Prostate gland (tissue), 2 donors: Measurements from ENCODE around the gene IGF1. TPM values are rescaled to one million over a fixed set of nuclear protein-coding genes. Genes with fewer than 3 reads are reported as not detected.
"Not testable (repeated sequence)": the region's sequence is repeated elsewhere in the genome, so short reads cannot be mapped to it uniquely, and the experiment has no call there.

Source experiments
- DNase-seq: peaks from one replicate; pipeline ENCODE4 v3.0.0-alpha.2; 2019; ENCODE audit warnings: low spot score
- H3K27ac ChIP-seq, 2 donors: fragments of 200-600 bp; sonication (generic); 2 replicates each; pipeline ENCODE4 v1.5.1; 2017 to 2019
- H3K27me3 ChIP-seq: fragments of 200-600 bp; sonication (generic); replicated peaks from 2 replicates; pipeline ENCODE4 v1.5.1; 2019; ENCODE audit not compliant: insufficient read depth
- H3K36me3 ChIP-seq, 2 donors: fragments of 200-600 bp; sonication (generic); 1 replicate in 1 of 2; 2 replicates in 1 of 2; pipeline versions ENCODE4 v1.5.1 to v1.8.1; 2017 to 2019
- H3K4me1 ChIP-seq: fragments of 200-600 bp; sonication (generic); replicated peaks from 2 replicates; pipeline ENCODE4 v1.5.1; 2019
- H3K4me3 ChIP-seq, 2 donors: fragments of 200-600 bp; sonication (generic); 2 replicates each; pipeline ENCODE4 v1.5.1; 2017 to 2019
- H3K9me3 ChIP-seq: fragments of 200-600 bp; sonication (generic); 2 replicates; pipeline ENCODE4 v1.5.1; 2017
- POLR2A ChIP-seq: fragments of 450-650 bp; IDR thresholded peaks from one replicate; pipeline ENCODE4 v1.6.1; 2016; ENCODE audit warnings: antibody characterized with exemption, mild to moderate bottlenecking
- POLR2AphosphoS5 ChIP-seq: sonication (generic); formaldehyde crosslinking; IDR thresholded peaks from one replicate; pipeline ENCODE4 v1.6.1; 2017; ENCODE audit warnings: antibody characterized with exemption
- WGBS: methylation state at CpG from one replicate; pipeline ENCODE4 v1.1.5; 2018; 5-methylcytosine and 5-hydroxymethylcytosine counted together
- intact Hi-C: fragments of 100-400 bp; cut with DNase I; formaldehyde crosslinking; loops from one replicate; pipeline ENCODE4 v1.14.2; 2022
- total RNA-seq, 2 donors: library from RNA; depleted of rRNA; stranded (reverse); fragments of >200 nt; gene quantifications; one replicate each; pipeline ENCODE4 v1.1.0, GENCODE V29; 2016
- TF ChIP-seq, protein P1 (sequence below), 4 experiments: fragments of 200-600 bp in 2 of 4; fragments of 450-650 bp in 2 of 4; sonication (generic) in 2 of 4; IDR thresholded peaks; 1 replicate in 3 of 4; 2 replicates in 1 of 4; pipeline ENCODE4 v1.5.1; 2016 to 2019; ENCODE audit warnings: antibody characterized with exemption in 4 of 4, mild to moderate bottlenecking in 2 of 4, moderate library complexity in 2 of 4

Gene IGF1
- total RNA-seq, 2 donors from 2014 or later = 6.9 to 35.6 TPM

GRCh38 chr12:102356690-102357089 is 123.7 kb downstream of the IGF1 start:
- 88% methylated on average over 2 of the region's 2 CpGs for WGBS
- Histone ChIP-seq H3K27ac (no peak overlapping the region), H3K4me3 (no peak overlapping the region), H3K9me3 (no peaks in the 10 kb centered on the region), H3K4me1 (no peaks in the 10 kb centered on the region), H3K36me3 (no peaks in the 10 kb centered on the region), H3K27me3 (no peaks in the 10 kb centered on the region)
- intact Hi-C loops = no loop called here
- no peak for DNase-seq
- TF ChIP-seq, protein P1, sequence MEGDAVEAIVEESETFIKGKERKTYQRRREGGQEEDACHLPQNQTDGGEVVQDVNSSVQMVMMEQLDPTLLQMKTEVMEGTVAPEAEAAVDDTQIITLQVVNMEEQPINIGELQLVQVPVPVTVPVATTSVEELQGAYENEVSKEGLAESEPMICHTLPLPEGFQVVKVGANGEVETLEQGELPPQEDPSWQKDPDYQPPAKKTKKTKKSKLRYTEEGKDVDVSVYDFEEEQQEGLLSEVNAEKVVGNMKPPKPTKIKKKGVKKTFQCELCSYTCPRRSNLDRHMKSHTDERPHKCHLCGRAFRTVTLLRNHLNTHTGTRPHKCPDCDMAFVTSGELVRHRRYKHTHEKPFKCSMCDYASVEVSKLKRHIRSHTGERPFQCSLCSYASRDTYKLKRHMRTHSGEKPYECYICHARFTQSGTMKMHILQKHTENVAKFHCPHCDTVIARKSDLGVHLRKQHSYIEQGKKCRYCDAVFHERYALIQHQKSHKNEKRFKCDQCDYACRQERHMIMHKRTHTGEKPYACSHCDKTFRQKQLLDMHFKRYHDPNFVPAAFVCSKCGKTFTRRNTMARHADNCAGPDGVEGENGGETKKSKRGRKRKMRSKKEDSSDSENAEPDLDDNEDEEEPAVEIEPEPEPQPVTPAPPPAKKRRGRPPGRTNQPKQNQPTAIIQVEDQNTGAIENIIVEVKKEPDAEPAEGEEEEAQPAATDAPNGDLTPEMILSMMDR (IDR thresholded peaks at IDR 0.05) = no peak
- TF ChIP-seq POLR2AphosphoS5 (no peak), POLR2A (no peak)

DNA sequence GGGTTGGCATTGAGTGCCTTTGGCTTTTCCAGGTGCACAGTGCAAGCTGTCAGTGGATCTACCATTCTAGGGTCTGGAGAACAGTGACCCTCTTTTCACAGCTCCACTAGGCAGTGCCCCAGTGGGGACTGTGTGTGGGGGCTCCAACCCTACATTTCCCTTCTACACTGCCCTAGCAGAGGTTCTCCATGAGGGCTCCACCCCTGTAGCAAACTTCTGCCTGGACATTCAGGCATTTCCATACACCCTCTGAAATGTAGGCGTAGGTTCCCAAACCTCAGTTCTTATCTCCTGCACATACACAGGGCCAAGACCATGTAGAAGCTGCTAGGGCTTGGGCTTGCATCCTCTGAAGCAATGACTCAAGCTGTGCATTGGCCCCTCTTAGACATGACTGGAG is 126.1 kb downstream of the IGF1 start:
- H3K36me3 ChIP-seq, DNase-seq, H3K9me3 ChIP-seq, H3K27me3 ChIP-seq, intact Hi-C loops, H3K4me1 ChIP-seq, H3K27ac ChIP-seq, H3K4me3 ChIP-seq: not testable (repeated sequence)
- 100% methylated on average over 1 of the region's 1 CpG for WGBS

DNA sequence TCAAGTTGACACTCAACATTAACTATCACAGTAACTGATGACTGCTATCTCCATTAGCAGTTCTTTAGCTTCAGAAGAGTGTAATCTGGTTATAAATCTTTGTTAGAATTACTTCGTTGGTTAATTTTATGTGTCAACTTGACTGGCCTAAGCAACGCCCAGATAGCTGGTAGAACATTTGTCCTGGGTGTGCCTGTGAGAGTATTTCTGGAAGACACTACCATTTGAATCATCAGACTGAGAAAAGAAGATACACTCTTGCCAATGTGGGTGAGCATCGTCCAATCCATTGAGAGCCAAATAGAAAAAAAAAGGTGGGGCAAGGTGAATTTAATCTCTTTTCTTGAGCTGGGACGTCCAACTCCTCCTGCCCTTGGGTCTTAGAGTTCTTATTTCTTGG is 129.0 kb downstream of the IGF1 start:
- intact Hi-C loops = no loop called here
- Histone ChIP-seq H3K4me1 (no peaks in the 10 kb centered on the region), H3K36me3 (no peaks in the 10 kb centered on the region), H3K27me3 (no peaks in the 10 kb centered on the region), H3K4me3 (no peak overlapping the region), H3K27ac (no peak overlapping the region), H3K9me3 (no peaks in the 10 kb centered on the region)
- DNase-seq = no peak
- TF ChIP-seq, protein P1 (IDR thresholded peaks at IDR 0.05) = no peak
- no peak for TF ChIP-seq POLR2AphosphoS5
- WGBS = 84% methylated on average over 4 of the region's 4 CpGs

GRCh38 chr12:102350070-102350469 is 130.3 kb downstream of the IGF1 start:
- TF ChIP-seq POLR2AphosphoS5 = no peak
- TF ChIP-seq, protein P1 (IDR thresholded peaks at IDR 0.05) = no peak
- no peak for TF ChIP-seq POLR2A
- H3K9me3 ChIP-seq = no peaks in the 10 kb centered on the region
- DNase-seq = no peak
- intact Hi-C loops = no loop called here
- no peak overlapping the region for H3K4me3 ChIP-seq
- no peak overlapping the region for H3K27ac ChIP-seq
- no peaks in the 10 kb centered on the region for H3K27me3 ChIP-seq
- 36% methylated on average over 1 of the region's 1 CpG for WGBS
- H3K36me3 ChIP-seq = no peaks in the 10 kb centered on the region
- H3K4me1 ChIP-seq = no peaks in the 10 kb centered on the region

DNA sequence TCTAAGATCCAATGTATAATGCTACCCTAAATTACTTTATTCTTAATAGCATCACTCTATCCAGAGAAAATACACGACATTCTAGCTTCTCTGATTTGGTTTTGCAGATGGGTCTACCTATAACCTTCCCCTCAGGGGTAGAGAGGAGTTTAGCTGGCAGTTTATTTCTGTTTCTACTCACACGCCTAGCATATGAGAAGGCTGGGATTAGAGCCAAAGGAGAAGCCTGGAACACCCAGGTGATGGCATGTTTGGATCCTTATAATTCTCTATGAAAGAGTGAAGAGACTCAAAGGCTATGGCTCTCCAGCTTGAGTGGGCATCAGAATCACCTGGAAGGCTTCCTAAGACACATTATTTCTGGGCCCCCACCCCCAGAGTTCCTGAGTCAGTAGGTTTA is 131.3 kb downstream of the IGF1 start:
- Histone ChIP-seq H3K27me3 (no peaks in the 10 kb centered on the region), H3K4me3 (no peak overlapping the region), H3K27ac (no peak overlapping the region), H3K9me3 (no peaks in the 10 kb centered on the region), H3K36me3 (no peaks in the 10 kb centered on the region), H3K4me1 (no peaks in the 10 kb centered on the region)
- intact Hi-C loops = no loop called here
- WGBS = 51% methylated on average over 2 of the region's 2 CpGs
- TF ChIP-seq, protein P1 (IDR thresholded peaks at IDR 0.05) = no peak
- TF ChIP-seq POLR2A (no peak), POLR2AphosphoS5 (no peak)
- no peak for DNase-seq
